Natural killer cell (primary cell): ENCODE measurements around the gene MIF4GD. TPM values are rescaled to one million over a fixed set of nuclear protein-coding genes. Genes with fewer than 3 reads are reported as not detected.

Source experiments
- ATAC-seq, 3 donors: fragments of 150-1000 bp in 2 of 3; fragments of 200-7000 bp in 1 of 3; cut with Tn5 transposase; 1 replicate in 1 of 3; 2 replicates in 2 of 3; pipeline ENCODE4 v1.10.0; 2021; ENCODE audit warnings: mild to moderate bottlenecking in 2 of 3, moderate library complexity in 2 of 3
- DNase-seq, 2 donors: peaks; one replicate each; pipeline versions ENCODE4 v3.0.0 to v3.0.0-alpha.2; 2013 to 2021; ENCODE audit warnings: mixed read lengths in 1 of 2
- H3K27ac ChIP-seq: one replicate; pipeline ENCODE4 v1.5.1; 2013; ENCODE audit warnings: mild to moderate bottlenecking, low read length
- H3K27me3 ChIP-seq: one replicate; pipeline ENCODE4 v1.6.1; 2013; ENCODE audit warnings: low read length; ENCODE audit not compliant: control insufficient read depth, insufficient read depth
- H3K36me3 ChIP-seq: one replicate; pipeline ENCODE4 v1.6.1; 2013; ENCODE audit warnings: low read length; ENCODE audit not compliant: control insufficient read depth, insufficient read depth
- H3K4me1 ChIP-seq: one replicate; pipeline ENCODE4 v1.6.1; 2013; ENCODE audit warnings: low read length; ENCODE audit not compliant: control insufficient read depth, insufficient read depth
- H3K4me3 ChIP-seq: one replicate; pipeline ENCODE4 v1.5.1; 2013; ENCODE audit warnings: low read length
- H3K9me3 ChIP-seq: one replicate; pipeline ENCODE4 v1.6.1; 2013; ENCODE audit warnings: low read length; ENCODE audit not compliant: control insufficient read depth, insufficient read depth
- H3K27ac Mint-ChIP-seq, 2 donors: one replicate each; pipeline ENCODE4 v1.8.0; 2022; ENCODE audit warnings: mild to moderate bottlenecking in 2 of 2, mixed read lengths in 2 of 2, moderate library complexity in 1 of 2
- H3K27me3 Mint-ChIP-seq, 2 donors: one replicate each; pipeline ENCODE4 v1.8.0; 2022; ENCODE audit warnings: low read depth in 2 of 2, mixed read lengths in 2 of 2
- H3K36me3 Mint-ChIP-seq: one replicate; pipeline ENCODE4 v1.8.0; 2022; ENCODE audit warnings: mixed read lengths
- H3K4me1 Mint-ChIP-seq, 2 donors: one replicate each; pipeline ENCODE4 v1.8.0; 2022; ENCODE audit warnings: mixed read lengths in 2 of 2
- H3K4me3 Mint-ChIP-seq: one replicate; pipeline ENCODE4 v1.8.0; 2022; ENCODE audit warnings: mild to moderate bottlenecking, moderate library complexity, mixed read lengths
- H3K9me3 Mint-ChIP-seq, 2 donors: one replicate each; pipeline ENCODE4 v1.8.0; 2022; ENCODE audit warnings: mixed read lengths in 2 of 2
- CTCF ChIP-seq: fragments of 200-600 bp; IDR thresholded peaks from one replicate; pipeline ENCODE4 v1.8.0; 2022; ENCODE audit warnings: antibody characterized with exemption
- WGBS: methylation state at CpG from one replicate; pipeline ENCODE4 v1.1.7; 2013; ENCODE audit warnings: missing lambda C conversion rate; ENCODE audit not compliant: insufficient coverage; 5-methylcytosine and 5-hydroxymethylcytosine counted together
- intact Hi-C: fragments of 100-400 bp; cut with micrococcal nuclease; formaldehyde crosslinking; loops from one replicate; pipeline ENCODE4 v1.14.2; 2022
- total RNA-seq, 4 donors: library from RNA; stranded (reverse); fragments of 120-200 nt in 1 of 4; gene quantifications; one replicate each; pipeline versions ENCODE4 v1.2.3 to v1.2.4, GENCODE V29; 2013 to 2022

MIF4GD gene
- total RNA-seq, 3 donors from 2014 or later (not counting 1 experiment from before 2014, with no cell fraction given), result 44.5 to 56.9 (median 50.3) TPM

GRCh38 chr17:75307957-75308731 lies 37.1 kb upstream of the MIF4GD start:
- TF ChIP-seq CTCF, result no peak
- Histone ChIP-seq H3K27me3 (no peaks in the 10 kb centered on the region), H3K4me3 (no peak overlapping the region), H3K9me3 (no peaks in the 10 kb centered on the region), H3K36me3 (no peaks in the 10 kb centered on the region), H3K27ac (no peak overlapping the region), H3K4me1 (peaks cover 33% of the 10 kb centered on the region)
- H3K36me3 Mint-ChIP-seq, result no peaks in the 10 kb centered on the region
- no peak overlapping the region for H3K27ac Mint-ChIP-seq
- WGBS, result 90% methylated on average over 13 of the region's 13 CpGs
- no peaks in the 10 kb centered on the region for H3K27me3 Mint-ChIP-seq
- H3K4me1 Mint-ChIP-seq, result no peaks in the 10 kb centered on the region
- intact Hi-C loops, result no loop called here
- H3K9me3 Mint-ChIP-seq, result no peaks in the 10 kb centered on the region
- H3K4me3 Mint-ChIP-seq, result no peak overlapping the region
- no peak for DNase-seq
- no peak for ATAC-seq

- Histone ChIP-seq H3K4me1 (peaks cover 24% of the 10 kb centered on the region), H3K27ac (no peak overlapping the region), H3K27me3 (no peaks in the 10 kb centered on the region), H3K9me3 (no peaks in the 10 kb centered on the region), H3K4me3 (no peak overlapping the region), H3K36me3 (no peaks in the 10 kb centered on the region)
- H3K36me3 Mint-ChIP-seq, result no peaks in the 10 kb centered on the region
- WGBS, result 93% methylated on average over 17 of the region's 17 CpGs
- H3K27me3 Mint-ChIP-seq, result no peaks in the 10 kb centered on the region
- DNase-seq (no peak), ATAC-seq (no peak)
- H3K9me3 Mint-ChIP-seq, result no peaks in the 10 kb centered on the region
- H3K27ac Mint-ChIP-seq, result no peak overlapping the region
- H3K4me3 Mint-ChIP-seq, result no peak overlapping the region
- intact Hi-C loops, result no loop called here
- no peak for TF ChIP-seq CTCF
- no peaks in the 10 kb centered on the region for H3K4me1 Mint-ChIP-seq
These were observed 30.6 kb upstream of the MIF4GD start for GRCh38 chr17:75301502-75302206.

- TF ChIP-seq CTCF, result no peak
- H3K36me3 Mint-ChIP-seq, result no peaks in the 10 kb centered on the region
- no peaks in the 10 kb centered on the region for H3K36me3 ChIP-seq
- H3K9me3 Mint-ChIP-seq, result no peaks in the 10 kb centered on the region
- H3K27me3 Mint-ChIP-seq, result no peaks in the 10 kb centered on the region
- H3K27ac Mint-ChIP-seq, result no peak overlapping the region
- H3K9me3 ChIP-seq, result no peaks in the 10 kb centered on the region
- H3K4me1 ChIP-seq, result peaks cover 30% of the 10 kb centered on the region
- no peaks in the 10 kb centered on the region for H3K4me1 Mint-ChIP-seq
- H3K27ac ChIP-seq, result no peak overlapping the region
- 75% methylated on average over 9 of the region's 9 CpGs for WGBS
- ATAC-seq, result no peak
- no peaks in the 10 kb centered on the region for H3K27me3 ChIP-seq
- intact Hi-C loops, result no loop called here
- DNase-seq, result no peak
- no peak overlapping the region for H3K4me3 Mint-ChIP-seq
- no peak overlapping the region for H3K4me3 ChIP-seq
These were observed 30.0 kb upstream of the MIF4GD start for GRCh38 chr17:75301049-75301448.
